GM18870 (cell line): Measurements from ENCODE around the gene CAPNS1.
A peak's percentile ranks its signal among the peaks of the same experiment; 100 is the strongest.

Experiments
- ATAC-seq: cut with Tn5 transposase; IDR thresholded peaks from one replicate; pipeline ENCODE4 v1.9.1; 2021; ENCODE audit warnings: moderate library complexity; ENCODE audit not compliant: unreplicated experiment

CAPNS1 gene

DNA sequence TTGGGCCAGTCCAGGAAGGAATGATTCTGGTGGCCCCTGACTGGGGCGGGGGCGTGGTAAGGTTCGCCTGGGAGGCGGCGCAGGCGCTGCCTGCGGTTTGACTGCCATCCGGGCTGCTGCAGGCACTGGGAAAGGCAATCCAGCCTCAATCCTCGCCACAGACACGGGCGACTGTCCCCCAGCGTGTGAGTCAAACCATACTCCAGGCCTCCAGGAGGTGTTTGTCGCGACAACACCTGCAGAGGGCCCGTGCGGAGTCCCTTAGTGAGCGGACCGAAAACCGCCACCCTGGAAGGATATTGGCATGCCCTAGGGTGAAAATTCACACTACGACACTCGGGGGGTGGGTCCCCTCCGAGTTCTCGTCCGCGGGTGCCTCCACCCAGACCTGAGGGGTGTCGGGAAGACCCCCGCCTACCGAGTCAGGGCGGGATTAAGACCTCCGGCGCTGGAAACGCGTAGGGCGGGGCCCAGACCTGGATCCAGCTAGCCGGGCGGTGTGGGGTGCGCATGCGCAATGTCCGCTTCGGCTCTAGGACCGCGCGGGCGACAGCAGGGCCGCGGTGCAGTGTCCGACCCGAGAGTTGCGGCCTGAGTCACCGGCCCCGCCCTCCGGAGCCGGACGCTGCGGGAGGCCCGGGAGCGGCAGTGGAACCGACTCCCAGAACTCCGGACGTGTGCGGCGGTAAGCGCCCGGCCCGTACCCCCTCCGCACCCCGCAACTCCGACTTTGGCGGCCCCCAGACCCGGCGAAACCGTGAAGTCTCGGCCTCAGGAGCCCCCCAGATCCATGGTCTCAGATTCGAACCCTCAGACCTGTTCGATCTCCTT lies at the start of gene CAPNS1:
TSS of gene CAPNS1 (plus strand) at position 594 of the 831 bp plus-strand sequence. CDS start 946 bp downstream, outside the sequence.
- peak; percentile 56 for ATAC-seq

DNA sequence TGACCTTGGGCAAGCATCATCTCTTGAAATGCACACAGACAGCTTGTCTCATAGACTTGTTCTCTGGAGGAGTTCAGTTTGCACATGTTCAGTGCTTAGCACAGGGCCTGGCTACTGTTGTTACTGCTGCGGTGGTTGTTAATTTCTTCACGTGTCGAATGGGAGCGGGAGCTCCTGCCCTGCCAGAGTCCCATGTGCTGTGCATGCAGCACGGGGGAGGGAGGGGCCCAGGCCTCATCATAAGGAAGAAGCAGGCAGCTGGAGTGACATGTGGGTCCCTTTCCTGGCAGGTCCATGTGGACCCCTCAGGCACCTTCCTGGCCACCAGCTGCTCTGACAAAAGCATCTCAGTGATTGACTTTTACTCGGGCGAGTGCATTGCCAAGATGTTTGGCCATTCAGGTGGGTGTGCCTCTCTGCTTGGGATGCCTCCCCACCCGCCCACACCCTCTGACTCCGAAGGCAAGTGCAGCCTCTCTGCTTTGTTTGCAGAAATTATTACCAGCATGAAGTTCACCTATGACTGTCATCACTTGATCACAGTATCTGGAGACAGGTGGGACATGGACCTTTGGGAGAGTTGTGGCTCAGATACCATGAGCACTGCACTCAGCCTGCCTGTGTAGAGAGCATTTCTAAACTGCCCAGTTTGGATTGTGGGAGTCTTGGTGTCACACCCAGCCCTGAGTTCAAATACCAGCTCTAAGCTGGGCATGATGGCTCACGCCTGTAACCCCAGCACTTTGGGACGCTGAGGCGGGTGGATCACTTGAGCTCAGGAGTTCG lies 48.8 kb upstream of the CAPNS1 start:
- ATAC-seq: no peak

DNA sequence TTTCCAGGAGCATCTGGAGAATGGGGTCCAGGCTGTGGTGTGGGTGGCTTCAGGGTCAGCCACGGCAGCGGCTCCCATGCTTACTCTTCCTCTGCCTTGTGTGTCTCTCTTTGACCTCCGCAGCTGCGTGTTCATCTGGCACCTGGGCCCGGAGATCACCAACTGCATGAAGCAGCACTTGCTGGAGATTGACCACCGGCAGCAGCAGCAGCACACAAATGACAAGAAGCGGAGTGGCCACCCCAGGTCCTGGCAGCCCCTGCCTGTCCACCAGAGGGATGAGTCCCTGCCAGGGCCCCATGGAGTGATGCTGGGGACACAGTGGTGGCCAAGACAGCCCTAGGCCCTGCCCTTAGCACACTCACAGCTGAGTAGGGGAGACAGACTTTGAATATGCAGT lies 47.3 kb upstream of the CAPNS1 start:
- no peak for ATAC-seq

DNA sequence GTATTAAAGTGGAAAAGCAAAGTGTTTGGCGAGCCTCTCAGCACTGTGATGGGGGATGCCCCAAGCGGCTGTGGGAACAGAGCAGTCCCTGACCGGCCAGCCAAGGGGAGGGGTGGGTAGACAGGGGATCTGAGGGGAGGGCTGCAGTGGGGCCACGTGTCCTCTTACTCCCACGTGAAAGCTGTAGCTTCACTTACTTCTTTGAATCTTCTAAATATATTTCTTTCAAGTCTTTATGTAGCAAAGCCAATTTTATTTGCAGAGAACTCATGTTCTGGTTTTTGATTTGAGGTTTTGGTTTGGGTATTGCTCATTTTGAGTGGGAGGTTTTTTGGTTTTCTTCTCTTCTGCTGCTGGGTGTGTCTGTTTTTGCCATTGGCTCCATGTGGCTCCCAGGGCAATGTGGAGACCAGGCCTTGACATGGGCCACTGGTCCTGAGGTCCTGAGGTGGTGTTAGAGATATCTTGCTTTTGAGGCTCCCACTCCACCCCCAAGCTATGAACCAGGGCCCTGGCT lies 46.7 kb upstream of the CAPNS1 start:
- no peak for ATAC-seq

DNA sequence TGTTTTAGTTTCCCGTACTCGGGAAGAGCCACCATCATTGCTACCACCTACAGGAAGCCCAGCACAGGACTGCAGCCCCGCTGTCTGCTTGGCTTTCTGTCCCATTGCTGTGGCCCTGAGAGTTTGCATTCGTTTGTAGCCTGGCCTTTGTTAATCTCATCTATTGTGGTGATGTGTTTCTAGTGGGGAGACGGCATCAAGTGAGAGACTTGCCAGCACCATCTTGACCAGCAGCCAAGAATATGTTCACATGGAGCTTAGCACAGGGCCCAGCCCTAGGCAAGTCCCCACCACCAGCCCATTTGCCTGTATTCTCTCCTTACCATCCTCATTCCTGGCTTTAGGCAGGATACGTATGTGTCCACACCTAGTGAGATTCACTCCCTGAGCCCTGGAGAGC lies 46.2 kb upstream of the CAPNS1 start:
- no peak for ATAC-seq

DNA sequence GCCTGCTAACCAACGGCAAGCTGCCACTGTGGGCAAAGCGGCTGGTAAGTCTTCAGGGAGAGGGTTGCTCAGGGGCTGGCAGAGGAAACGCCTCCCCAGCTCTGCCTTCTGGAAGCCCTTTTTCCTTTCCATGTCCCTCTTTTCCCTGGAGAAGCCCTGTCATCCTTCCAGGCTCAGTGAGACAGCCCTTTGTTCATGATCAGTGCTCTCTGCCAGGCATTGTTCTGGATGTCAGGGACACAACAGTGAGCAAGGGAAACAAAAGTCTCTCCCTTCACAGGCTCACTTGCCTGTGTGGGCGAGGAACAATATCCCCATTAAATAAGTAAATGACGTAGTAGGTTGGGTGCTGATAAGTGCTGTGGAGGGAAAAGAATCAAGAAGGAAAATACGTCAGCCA lies 42.8 kb upstream of the CAPNS1 start:
- ATAC-seq: no peak

DNA sequence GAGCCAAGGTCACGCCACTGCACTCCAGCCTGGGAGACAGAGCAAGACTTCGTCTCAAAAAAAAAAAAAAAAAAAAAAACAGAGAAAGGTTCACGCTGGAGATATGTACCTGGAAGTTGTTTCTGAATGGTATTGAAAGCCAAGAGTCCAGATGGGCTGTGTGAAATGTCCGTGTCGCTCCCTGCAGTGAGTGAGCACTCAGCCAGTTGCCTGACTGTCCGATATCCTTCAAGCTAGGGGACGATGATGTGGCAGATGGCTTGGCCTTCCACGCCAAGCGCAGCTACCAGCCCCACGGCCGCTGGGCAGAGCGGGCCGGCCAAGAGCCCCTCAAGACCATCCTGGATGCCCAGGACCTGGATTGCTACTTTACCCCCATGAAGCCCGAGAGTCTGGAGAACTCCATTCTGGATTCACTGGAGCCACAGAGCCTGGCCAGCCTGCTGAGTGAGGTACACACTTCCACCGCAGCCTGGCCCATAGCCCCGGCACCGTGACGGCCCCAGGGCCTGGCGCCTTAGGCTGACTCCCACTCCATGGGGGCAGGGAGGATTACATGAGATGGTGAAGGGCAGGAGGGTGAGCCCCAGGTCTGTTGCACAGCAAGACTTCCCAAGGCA lies 40.6 kb upstream of the CAPNS1 start:
- ATAC-seq: no peak

DNA sequence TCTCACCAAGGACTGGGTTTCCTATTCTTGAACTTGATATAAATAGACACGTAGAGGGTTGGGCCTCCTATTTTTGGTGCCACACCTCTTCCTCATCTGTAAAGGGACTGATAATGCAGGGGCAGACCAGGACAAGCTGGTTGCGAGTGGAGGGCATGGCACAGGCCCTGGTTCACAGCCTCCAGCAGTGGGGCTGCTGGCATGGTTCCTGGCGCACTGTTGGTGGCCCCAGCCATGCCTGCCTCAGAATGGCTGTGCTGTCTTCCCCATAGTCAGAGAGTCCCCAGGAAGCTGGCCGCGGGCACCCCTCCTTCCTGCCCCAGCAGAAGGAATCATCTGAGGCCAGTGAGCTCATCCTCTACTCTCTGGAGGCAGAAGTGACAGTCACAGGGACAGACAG lies 39.4 kb upstream of the CAPNS1 start:
- no peak for ATAC-seq

DNA sequence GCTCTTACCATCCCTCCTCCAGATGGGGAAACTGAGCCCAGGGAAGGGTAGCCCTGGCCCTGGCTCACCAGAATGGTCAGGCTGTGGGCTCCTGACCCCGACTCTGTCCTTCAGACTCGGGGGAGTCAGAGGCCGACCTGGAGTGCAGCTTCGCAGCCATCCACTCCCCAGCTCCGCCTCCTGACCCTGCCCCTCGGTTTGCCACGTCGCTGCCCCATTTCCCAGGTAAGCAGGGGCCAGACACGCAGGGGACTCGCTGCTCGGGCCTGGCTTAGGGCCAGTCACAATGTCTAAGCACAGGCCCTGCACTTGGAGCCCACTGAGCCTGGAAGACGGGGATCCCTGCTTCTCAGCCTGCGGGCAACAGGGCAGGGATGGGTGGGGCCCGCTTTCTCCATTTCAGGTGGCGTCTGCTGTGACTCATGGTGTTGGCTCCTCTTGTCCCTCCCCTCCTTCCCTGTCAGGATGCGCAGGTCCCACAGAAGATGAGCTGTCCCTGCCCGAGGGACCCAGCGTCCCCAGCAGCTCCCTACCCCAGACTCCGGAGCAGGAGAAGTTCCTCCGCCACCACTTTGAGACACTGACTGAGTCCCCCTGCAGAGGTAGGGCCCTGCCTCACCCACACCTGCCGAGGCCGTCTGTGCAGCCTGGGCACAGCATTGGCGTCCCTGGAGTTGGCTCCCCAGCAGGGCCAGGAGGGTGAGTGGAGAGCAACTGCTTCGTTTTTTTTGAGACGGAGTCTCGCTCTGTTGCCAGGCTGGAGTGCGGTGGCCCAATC lies 38.1 kb upstream of the CAPNS1 start:
- no peak for ATAC-seq

DNA sequence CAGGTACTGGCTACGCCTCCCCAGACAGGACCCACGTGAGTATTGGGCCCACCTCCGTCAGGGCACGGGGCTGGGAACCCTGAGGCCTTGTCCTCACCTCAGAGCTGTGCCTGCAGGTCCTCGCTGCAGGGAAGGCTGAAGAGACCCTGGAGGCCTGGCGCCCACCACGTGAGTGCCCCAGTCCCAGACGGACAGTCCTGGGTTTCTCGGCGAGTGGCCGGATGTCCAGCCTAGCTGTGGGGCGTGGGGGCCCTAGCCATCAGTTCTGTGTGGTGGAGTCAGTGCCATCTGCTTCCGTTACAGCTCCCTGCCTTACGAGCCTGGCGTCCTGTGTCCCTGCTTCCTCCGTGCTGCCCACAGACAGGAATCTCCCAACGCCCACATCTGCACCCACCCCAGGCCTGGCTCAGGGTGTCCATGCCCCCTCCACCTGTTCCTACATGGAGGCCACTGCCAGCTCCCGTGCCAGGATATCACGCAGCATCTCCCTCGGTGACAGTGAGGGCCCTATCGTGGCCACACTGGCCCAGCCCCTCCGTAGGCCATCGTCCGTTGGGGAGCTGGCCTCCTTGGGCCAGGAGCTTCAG lies 36.7 kb upstream of the CAPNS1 start:
- ATAC-seq: no peak

DNA sequence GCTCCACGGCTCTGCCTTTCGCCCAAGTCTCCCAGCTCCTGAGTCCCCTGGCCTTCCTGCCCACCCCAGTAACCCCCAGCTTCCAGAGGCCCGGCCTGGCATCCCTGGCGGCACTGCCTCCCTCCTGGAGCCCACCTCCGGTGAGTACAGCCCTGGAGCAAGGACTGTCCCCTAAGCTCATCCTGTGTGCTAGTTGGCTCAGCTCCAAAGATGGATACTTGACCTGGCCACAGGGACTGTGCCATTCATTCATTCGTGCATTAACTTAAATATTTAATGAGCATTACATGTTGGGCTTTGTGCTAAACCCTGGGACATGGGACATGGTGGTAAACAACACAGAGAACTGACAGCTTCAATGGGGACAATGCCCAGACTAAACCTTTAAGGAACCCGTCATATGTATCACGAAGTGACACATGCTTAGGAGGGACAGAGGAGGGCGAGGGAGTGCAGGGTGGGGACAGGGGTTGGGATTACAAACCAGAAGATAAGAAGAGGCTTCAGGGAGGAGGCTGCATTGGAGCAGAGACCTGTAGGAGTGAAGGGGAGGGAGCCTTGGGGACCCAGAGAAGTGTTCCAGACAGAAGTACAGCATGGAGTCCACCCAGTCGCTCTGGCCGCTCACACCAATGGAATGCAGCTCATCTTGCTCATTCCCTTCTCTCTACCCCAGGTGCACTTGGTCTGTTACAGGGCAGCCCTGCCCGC lies 35.9 kb upstream of the CAPNS1 start:
- ATAC-seq: no peak

DNA sequence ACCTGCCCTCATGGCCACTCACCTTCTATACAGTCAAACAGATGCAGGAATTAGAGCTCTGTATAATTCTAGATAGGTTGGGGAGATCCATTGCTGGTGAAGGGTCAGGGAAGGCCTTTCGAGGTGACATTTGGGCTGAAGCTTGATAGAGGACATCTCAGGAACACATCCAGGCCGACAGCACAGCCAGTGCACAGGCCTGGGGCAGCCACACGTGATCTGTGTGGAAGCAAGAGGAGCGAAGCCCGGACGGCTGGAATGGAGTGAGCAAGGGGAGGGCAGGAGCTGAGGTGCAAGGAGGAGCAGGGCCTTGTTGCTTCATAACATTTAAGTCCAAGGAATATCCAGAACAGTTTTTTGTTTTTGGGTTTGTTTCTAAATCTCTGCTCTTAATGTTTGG lies 33.4 kb upstream of the CAPNS1 start:
- no peak for ATAC-seq

DNA sequence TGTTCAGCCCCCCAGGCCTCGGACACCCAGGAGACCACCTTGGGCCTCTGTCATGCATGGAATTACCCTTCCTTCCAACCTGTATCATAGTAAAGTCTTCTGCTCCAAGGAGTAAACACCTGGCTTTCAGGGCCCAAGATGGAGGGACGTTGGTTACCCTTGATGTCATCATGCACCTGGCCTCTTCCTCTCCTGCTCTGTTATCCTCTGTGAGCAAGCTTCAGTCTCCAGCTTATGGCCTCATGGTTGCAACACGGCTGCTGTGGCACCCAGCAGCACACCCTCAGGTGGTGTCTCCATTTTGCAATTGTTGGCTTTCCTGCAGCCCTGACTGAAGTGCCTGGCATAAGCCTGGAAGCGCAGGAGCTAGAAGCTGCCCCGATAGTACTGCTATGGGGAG lies 32.9 kb upstream of the CAPNS1 start:
- ATAC-seq: no peak

DNA sequence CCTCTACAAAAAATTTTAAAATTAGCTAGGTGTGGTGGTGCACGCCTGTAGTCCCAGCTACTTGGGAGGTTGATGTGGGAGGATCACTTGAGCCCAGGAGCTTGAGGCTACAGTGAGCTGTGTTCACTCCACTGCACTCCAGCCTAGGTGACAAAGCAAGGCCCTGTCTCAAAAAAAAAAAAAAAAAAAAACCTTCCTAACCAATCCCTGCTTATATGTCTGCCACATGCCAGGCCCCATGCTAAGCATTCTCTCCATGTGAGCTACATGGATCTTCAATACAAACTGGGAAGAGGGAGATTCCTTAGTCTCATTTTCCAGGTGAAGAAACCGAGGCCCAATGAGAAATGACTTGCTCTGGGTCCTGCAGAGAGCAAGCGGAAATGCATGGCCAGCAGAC lies 31.2 kb upstream of the CAPNS1 start:
- ATAC-seq: no peak

DNA sequence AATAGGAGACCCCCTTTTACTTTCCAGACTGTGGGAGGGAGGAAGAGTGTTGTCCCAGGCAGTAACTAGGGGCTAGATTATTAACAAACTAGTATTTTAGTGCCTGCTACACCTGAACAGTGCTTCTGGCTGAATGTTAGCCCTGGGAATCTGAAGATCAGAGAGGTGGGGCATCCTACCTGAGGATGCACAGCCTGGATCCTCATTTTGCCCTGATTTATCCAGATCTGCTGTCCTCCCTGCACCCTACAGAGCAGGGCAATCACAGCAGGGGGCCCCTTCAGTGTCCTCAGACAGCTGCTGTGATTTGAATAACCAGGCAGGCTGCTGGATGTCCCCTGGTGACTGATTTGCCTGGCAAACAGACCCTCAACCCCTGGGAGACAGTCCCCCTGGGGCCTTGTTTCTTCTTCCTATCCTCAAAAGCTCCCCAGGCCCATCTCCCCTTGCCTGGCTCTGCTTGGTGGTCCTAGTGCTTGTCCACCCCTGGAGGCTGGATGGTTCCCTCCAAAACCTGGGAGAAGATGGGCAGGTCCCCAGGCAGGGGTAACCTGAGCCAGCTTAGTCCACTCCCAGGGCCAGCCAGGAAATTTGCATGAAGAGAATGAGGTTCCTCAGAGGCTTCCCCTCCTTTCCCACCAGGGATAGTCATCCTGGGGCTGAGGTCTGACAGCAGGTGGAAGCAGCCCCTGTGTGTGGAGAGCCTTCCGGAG lies 29.2 kb upstream of the CAPNS1 start, which contains the start of gene OVOL3:
TSS of gene OVOL3 (plus strand) at position 657 of the 713 bp plus-strand sequence. CDS start 60 bp downstream, outside the sequence.
- ATAC-seq: no peak

DNA sequence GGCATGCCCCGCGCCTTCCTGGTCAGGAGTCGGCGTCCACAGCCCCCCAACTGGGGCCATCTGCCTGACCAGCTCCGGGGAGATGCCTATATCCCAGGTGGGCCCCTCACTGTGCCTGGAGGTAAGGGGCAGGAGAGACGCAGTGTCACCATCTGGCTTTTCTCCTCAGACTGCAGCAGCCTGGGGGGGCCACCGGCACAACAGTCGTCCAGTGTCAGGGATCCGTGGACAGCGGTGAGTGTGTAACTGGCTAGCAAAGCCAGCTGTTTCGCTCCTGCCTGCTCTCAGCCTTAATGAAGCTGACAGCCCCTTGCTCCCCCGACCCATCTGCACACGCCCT lies 28.7 kb upstream of the CAPNS1 start:
- ATAC-seq: no peak

DNA sequence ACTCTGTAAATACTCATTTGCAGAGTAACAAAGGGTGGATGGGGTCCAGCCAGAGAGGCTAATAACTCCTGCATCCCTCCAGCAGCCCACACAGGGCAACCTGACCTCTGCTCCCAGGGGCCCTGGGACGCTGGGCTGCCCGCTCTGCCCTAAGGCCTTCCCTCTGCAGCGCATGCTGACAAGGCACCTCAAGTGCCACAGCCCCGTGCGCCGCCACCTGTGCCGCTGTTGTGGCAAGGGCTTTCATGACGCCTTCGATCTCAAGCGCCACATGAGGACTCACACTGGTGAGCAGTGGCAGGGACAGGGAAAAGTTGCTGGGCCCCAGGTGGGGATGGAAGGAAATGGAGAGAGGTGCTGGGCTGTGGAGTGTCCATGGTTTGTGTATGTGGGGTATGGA lies 27.2 kb upstream of the CAPNS1 start:
- ATAC-seq: no peak

DNA sequence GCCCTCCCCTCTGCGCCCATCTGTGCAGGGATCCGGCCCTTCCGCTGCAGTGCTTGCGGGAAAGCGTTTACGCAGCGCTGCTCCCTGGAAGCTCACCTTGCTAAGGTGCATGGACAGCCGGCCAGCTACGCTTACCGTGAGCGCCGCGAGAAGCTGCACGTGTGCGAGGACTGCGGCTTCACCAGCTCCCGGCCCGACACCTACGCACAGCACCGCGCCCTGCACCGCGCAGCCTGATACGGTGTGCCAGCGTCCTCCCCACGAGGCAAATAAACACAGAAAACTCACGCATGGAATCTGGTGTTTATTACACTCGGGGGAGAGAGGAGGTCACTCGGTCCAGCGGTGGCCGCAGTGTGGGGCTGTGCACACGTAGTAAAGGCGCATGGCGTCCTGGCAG lies 26.4 kb upstream of the CAPNS1 start:
- no peak for ATAC-seq
